ENCODE results near the gene MYO16. TPM values are rescaled to one million over a fixed set of nuclear protein-coding genes. Genes with fewer than 3 reads are reported as not detected.

MYO16 gene
- total and polyA plus RNA-seq, 2 of the 4 experiments (the other 2 are of a cell fraction): under 0.01 to 0.03 TPM

GRCh38 chr13:109126891-109127641 is 497.7 kb downstream of the MYO16 start:
- Histone ChIP-seq H2AK5ac (ENCODE audit: low read depth, low read length) (no peak overlapping the region), H3K4me2 (ENCODE audit: low read depth, low read length) (no peak overlapping the region), H3K4me3 (ENCODE audit: insufficient read depth, low read depth, low read length) (no peak overlapping the region), H3K56ac (ENCODE audit: extremely low read depth, insufficient read depth, low read length) (no peak overlapping the region), H3K4ac (ENCODE audit: low read depth, low read length) (no peak overlapping the region), H2AFZ (replicated peaks; ENCODE audit: low read length, poor library complexity) (no peak overlapping the region), H2BK5ac (ENCODE audit: low read depth, low read length, poor library complexity, severe bottlenecking) (no peak overlapping the region), H2BK120ac (ENCODE audit: low read depth, low read length) (no peak overlapping the region), H2BK20ac (ENCODE audit: low read depth, low read length) (no peak overlapping the region), H3K9me1 (ENCODE audit: insufficient read depth, low read length) (no peaks in the 10 kb centered on the region), H3K4me1 (ENCODE audit: control insufficient read depth, insufficient read depth, low read length) (no peaks in the 10 kb centered on the region), H3K27me3 (ENCODE audit: control insufficient read depth, insufficient read depth, low read length) (peaks cover 6% of the 10 kb centered on the region), H4K91ac (ENCODE audit: insufficient read depth, low read depth, low read length) (no peak overlapping the region), H2BK15ac (ENCODE audit: low read depth, low read length) (no peak overlapping the region), H2AK9ac (replicated peaks; ENCODE audit: low read depth, low read length, poor library complexity) (no peak overlapping the region), H4K8ac (ENCODE audit: low read depth in 2 of 2, low read length in 2 of 2) (no peak overlapping the region), H3K23ac (ENCODE audit: low read depth, low read length) (no peak overlapping the region), H3K36me3 (ENCODE audit: control insufficient read depth, insufficient read depth, low read length) (no peaks in the 10 kb centered on the region), H3K9ac (ENCODE audit: low read depth, low read length) (no peak overlapping the region), H3K18ac (ENCODE audit: low read depth, low read length) (no peak overlapping the region), H4K5ac (ENCODE audit: low read depth, low read length) (no peak overlapping the region), H3K9me3 (ENCODE audit: control insufficient read depth, insufficient read depth, low read length) (no peaks in the 10 kb centered on the region), H3K14ac (replicated peaks; ENCODE audit: low read depth, low read length) (no peak overlapping the region), H4K20me1 (ENCODE audit: insufficient read depth, low read length) (no peaks in the 10 kb centered on the region), H3K27ac (ENCODE audit: insufficient read depth, low read length) (no peak overlapping the region), H3K79me1 (ENCODE audit: low read depth in 1 of 2, low read length in 2 of 2) (no peaks in the 10 kb centered on the region)
- BruUV-seq (replicated peaks): no TSS peak
- in situ Hi-C loops (cut with MboI; ENCODE audit: low sequenced_read_pairs) (no loop called here), intact Hi-C loops (cut with micrococcal nuclease) (no loop called here), dilution Hi-C loops (cut with HindIII; ENCODE audit: low sequenced_read_pairs, unreplicated experiment) (no loop called here)
- no peak for TF ChIP-seq MXI1 (IDR thresholded peaks at IDR 0.05; ENCODE audit: borderline replicate concordance, low read depth, low read length)
- no peak for TF ChIP-seq USF2 (IDR thresholded peaks at IDR 0.05; ENCODE audit: low read depth, low read length)
- TF ChIP-seq CEBPB (IDR thresholded peaks at IDR 0.05; ENCODE audit: low read depth, low read length): no peak
- TF ChIP-seq RCOR1 (IDR thresholded peaks at IDR 0.05; ENCODE audit: insufficient replicate concordance, low read length): no peak
- TF ChIP-seq CTCF (conservative IDR thresholded peaks at IDR 0.05; ENCODE audit: low read depth, low read length): no peak
- TF ChIP-seq POLR2A (IDR thresholded peaks at IDR 0.05; ENCODE audit: low read depth, low read length): no peak
- TF ChIP-seq NFE2L2 (IDR thresholded peaks at IDR 0.05; ENCODE audit: low read depth, low read length): no peak
- TF ChIP-seq MAFK (IDR thresholded peaks at IDR 0.05; ENCODE audit: low read depth, low read length): no peak
- no peak for TF ChIP-seq ELK1 (IDR thresholded peaks at IDR 0.05; ENCODE audit: borderline replicate concordance, low read depth, low read length)
- TF ChIP-seq RFX5 (IDR thresholded peaks at IDR 0.05; ENCODE audit: low read depth, low read length): no peak
- no peak for TF ChIP-seq MAZ (IDR thresholded peaks at IDR 0.05; ENCODE audit: borderline replicate concordance, low read depth, low read length)
- no peak for TF ChIP-seq FOS (IDR thresholded peaks at IDR 0.05; ENCODE audit: low read depth, low read length)
- no peak for TF ChIP-seq RAD21 (IDR thresholded peaks at IDR 0.05; ENCODE audit: low read length)
- TF ChIP-seq CHD1 (IDR thresholded peaks at IDR 0.05; ENCODE audit: low read depth, low read length): no peak
- TF ChIP-seq BHLHE40 (IDR thresholded peaks at IDR 0.05; ENCODE audit: low read depth, low read length): no peak
- TF ChIP-seq SMC3 (IDR thresholded peaks at IDR 0.05; ENCODE audit: low read depth, low read length): no peak
- WGBS, 2 experiments (ENCODE audit: extremely low coverage in 2 of 2, insufficient read length in 1 of 2): 63% methylated on average over 14 of the region's 34 CpGs; no CpG with 5 or more reads in 1 of the 2 experiments
- ChIA-PET CTCF (interaction anchor here (0.7 kb wide), 1 partner anchor 11 kb away, joined by 3 read pairs; no protein-coding TSS in a partner anchor), POLR2A (ENCODE audit: unreplicated experiment) (no interaction called here)
- DNase-seq: no peak
- ATAC-seq (ENCODE audit: low read depth): no peak
